SK-N-SH (cell line): ENCODE data around the gene APBA2. TPM values are rescaled to one million over a fixed set of nuclear protein-coding genes. Genes with fewer than 3 reads are reported as not detected.

Experiments
- CTCF ChIA-PET: fragments of 300-600, 350-600 bp; formaldehyde crosslinking; extraction: SDS; loops from one replicate; lab custom pipeline; 2021; lab: Yijun Ruan, JAX
- POLR2A ChIA-PET: fragments of 350-600 bp; sonication (Branson Sonifier 250); formaldehyde crosslinking; extraction: SDS; loops from one replicate; lab custom pipeline; 2020; ENCODE audit warnings: antibody characterized with exemption, inconsistent platforms; lab: Yijun Ruan, JAX
- DNase-seq: peaks from one replicate; pipeline ENCODE4 v3.0.0; 2012
- H2AFZ ChIP-seq: fragments of 200-600 bp; sonication (generic); 2 replicates; pipeline ENCODE4 v1.8.1; 2016; ENCODE audit warnings: antibody characterized with exemption, mild to moderate bottlenecking, low read depth
- H3F3A ChIP-seq: fragments of 200-600 bp; sonication (generic); replicated peaks from 2 replicates; pipeline ENCODE3; 2016; ENCODE audit warnings: antibody characterized with exemption, mild to moderate bottlenecking; ENCODE audit not compliant: insufficient read depth
- H3K27ac ChIP-seq, 2 experiments: fragments of 200-500 bp in 1 of 2; fragments of 200-600 bp in 1 of 2; sonication (Bioruptor generic) in 1 of 2; sonication (generic), shearing (Covaris generic) in 1 of 2; 2 replicates each; pipeline versions ENCODE4 v1.5.1 to v1.6.1; 2014 to 2016; ENCODE audit warnings: low read depth in 2 of 2, inconsistent platforms in 1 of 2, low read length in 1 of 2, mild to moderate bottlenecking in 1 of 2, mixed read lengths in 1 of 2
- H3K27me3 ChIP-seq: fragments of 200-600 bp; sonication (generic), shearing (Covaris generic); 2 replicates; pipeline ENCODE4 v1.6.1; 2016; ENCODE audit warnings: mixed run types; ENCODE audit not compliant: insufficient read depth
- H3K36me3 ChIP-seq, 2 experiments: fragments of 200-500 bp in 1 of 2; fragments of 200-600 bp in 1 of 2; sonication (Bioruptor generic) in 1 of 2; sonication (generic) in 1 of 2; replicated peaks in 1 of 2; 2 replicates each; pipeline versions ENCODE3 to v1.5.1; 2014 to 2016; ENCODE audit warnings: low read length in 1 of 2, mild to moderate bottlenecking in 1 of 2; ENCODE audit not compliant: insufficient read depth in 2 of 2, control insufficient read depth in 1 of 2
- H3K4me1 ChIP-seq, 2 experiments: fragments of 200-500 bp in 1 of 2; fragments of 200-600 bp in 1 of 2; sonication (Bioruptor generic) in 1 of 2; sonication (generic), shearing (Covaris generic) in 1 of 2; 2 replicates each; pipeline versions ENCODE4 v1.5.1 to v1.6.1; 2014 to 2016; ENCODE audit warnings: low read depth in 1 of 2, low read length in 1 of 2, mixed run types in 1 of 2; ENCODE audit not compliant: insufficient read depth in 2 of 2, control insufficient read depth in 1 of 2
- H3K4me2 ChIP-seq: fragments of 200-600 bp; sonication (generic), shearing (Covaris generic); 2 replicates; pipeline ENCODE4 v1.6.1; 2017; ENCODE audit warnings: mixed run types
- H3K4me3 ChIP-seq, 2 experiments: fragments of 200-500 bp in 1 of 2; fragments of 200-600 bp in 1 of 2; sonication (Bioruptor generic) in 1 of 2; sonication (generic), shearing (Covaris generic) in 1 of 2; 2 replicates each; pipeline versions ENCODE4 v1.5.1 to v1.8.1; 2014 to 2016; ENCODE audit warnings: low read depth in 2 of 2, inconsistent platforms in 1 of 2, low read length in 1 of 2, mild to moderate bottlenecking in 1 of 2, mixed read lengths in 1 of 2, moderate library complexity in 1 of 2
- H3K79me2 ChIP-seq: fragments of 200-600 bp; sonication (generic); 2 replicates; pipeline ENCODE4 v1.8.1; 2017; ENCODE audit warnings: mild to moderate bottlenecking; ENCODE audit not compliant: insufficient read depth
- H3K9ac ChIP-seq: fragments of 200-600 bp; sonication (generic); 2 replicates; pipeline ENCODE4 v1.6.1; 2017; ENCODE audit warnings: mixed run types
- H3K9me2 ChIP-seq: fragments of 200-600 bp; sonication (generic); 2 replicates; pipeline ENCODE4 v1.6.1; 2017; ENCODE audit warnings: mixed run types
- H3K9me3 ChIP-seq: fragments of 200-600 bp; sonication (generic); 2 replicates; pipeline ENCODE4 v1.6.1; 2017; ENCODE audit warnings: mixed run types, mild to moderate bottlenecking, moderate library complexity
- H4K20me1 ChIP-seq: fragments of 200-600 bp; sonication (generic); 2 replicates; pipeline ENCODE4 v1.6.1; 2017; ENCODE audit warnings: mild to moderate bottlenecking, mixed run types; ENCODE audit not compliant: insufficient read depth
- CHD2 ChIP-seq: fragments of 150-350 bp; IDR thresholded peaks from 2 replicates; pipeline ENCODE4 v1.6.1; 2018; ENCODE audit warnings: low read length; ENCODE audit not compliant: partially characterized antibody
- CTCF ChIP-seq: fragments of 200-600 bp; sonication (generic); IDR thresholded peaks from 2 replicates; pipeline ENCODE4 v1.6.1; 2017; ENCODE audit warnings: antibody characterized with exemption, mild to moderate bottlenecking, moderate library complexity
- EP300 ChIP-seq, 2 experiments: IDR thresholded peaks; 2 replicates each; pipeline versions ENCODE4 v1.4.0 to v1.6.1; 2012; ENCODE audit warnings: borderline replicate concordance in 1 of 2, low read depth in 1 of 2, low read length in 1 of 2
- EZH2phosphoT487 ChIP-seq: fragments of 200-600 bp; sonication (generic); IDR thresholded peaks from 2 replicates; pipeline ENCODE4 v1.6.1; 2017; ENCODE audit warnings: low read depth, mixed run types, mild to moderate bottlenecking, antibody characterized with exemption, moderate library complexity, borderline replicate concordance
- FOXJ3 ChIP-seq: sonication (generic); formaldehyde crosslinking; IDR thresholded peaks from 2 replicates; pipeline ENCODE4 v1.5.1; 2020; ENCODE audit warnings: mild to moderate bottlenecking, missing genetic modification reagents
- GABPA ChIP-seq: IDR thresholded peaks from 2 replicates; pipeline ENCODE4 v1.4.0; 2012; ENCODE audit warnings: low read depth, mild to moderate bottlenecking
- MEF2A ChIP-seq: IDR thresholded peaks from 2 replicates; pipeline ENCODE4 v1.4.0; 2012; ENCODE audit warnings: low read depth, borderline replicate concordance
- POLR2AphosphoS5 ChIP-seq: IDR thresholded peaks from 2 replicates; pipeline ENCODE4 v1.6.1; 2012; ENCODE audit warnings: low read depth, low read length
- REST ChIP-seq: IDR thresholded peaks from 2 replicates; pipeline ENCODE4 v1.6.1; 2012; ENCODE audit warnings: mild to moderate bottlenecking, low read depth, low read length, moderate library complexity
- RFX5 ChIP-seq: IDR thresholded peaks from 2 replicates; pipeline ENCODE4 v1.6.1; 2012; ENCODE audit warnings: mild to moderate bottlenecking, improper control_type of control experiment, low read length
- SIN3A ChIP-seq: IDR thresholded peaks from 2 replicates; pipeline ENCODE4 v1.6.1; 2012; ENCODE audit warnings: low read depth, mild to moderate bottlenecking, low read length, moderate library complexity, borderline replicate concordance
- TAF1 ChIP-seq: IDR thresholded peaks from 2 replicates; pipeline ENCODE4 v1.6.1; 2012; ENCODE audit warnings: low read depth, mild to moderate bottlenecking, low read length, moderate library complexity, borderline replicate concordance
- USF1 ChIP-seq: IDR thresholded peaks from 2 replicates; pipeline ENCODE4 v1.4.0; 2012; ENCODE audit warnings: low read depth, borderline replicate concordance
- WGBS: methylation state at CpG from one replicate; pipeline ENCODE4 v1.1.6; 2017; ENCODE audit warnings: low lambda C conversion rate; 5-methylcytosine and 5-hydroxymethylcytosine counted together
- polyA plus RNA-seq, 3 experiments: library from polyadenylated mRNA; depleted of rRNA; stranded (reverse); fragments of >200 nt; gene quantifications; 2 replicates each; pipeline ENCODE4 v1.2.3, GENCODE V29; 2012
- TF ChIP-seq, protein P1 (sequence below): fragments of 150-350 bp; IDR thresholded peaks from 2 replicates; pipeline ENCODE4 v1.6.1; 2017; ENCODE audit warnings: antibody characterized with exemption, low read length, low read depth, borderline replicate concordance
- TF ChIP-seq, protein P2 (sequence below): IDR thresholded peaks from 2 replicates; pipeline ENCODE4 v1.4.0; 2012; ENCODE audit warnings: low read depth, borderline replicate concordance

Gene APBA2
- polyA plus RNA-seq, 1 of the 3 experiments (the other 2 are of a cell fraction) = 12.7 TPM

DNA sequence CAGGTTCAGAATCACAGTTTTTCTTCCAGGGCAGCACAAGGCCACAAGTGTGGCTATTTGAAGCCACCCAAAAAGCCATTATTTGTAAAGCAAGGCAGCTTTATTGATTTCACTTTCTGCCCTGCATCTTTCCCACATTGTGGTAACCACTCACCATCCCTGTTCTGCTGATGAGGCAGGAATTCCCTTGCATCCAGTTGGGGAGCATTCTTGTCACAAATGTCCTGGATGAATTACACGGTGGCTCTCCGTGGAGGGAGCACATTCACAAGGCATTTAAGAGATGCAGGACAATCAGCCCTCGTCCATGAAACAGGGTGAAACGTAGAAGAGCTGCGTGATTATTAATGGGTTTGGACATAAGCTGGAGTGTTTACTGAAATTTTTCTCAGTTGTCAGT, 111.2 kb downstream of the APBA2 start:
- no peaks in the 10 kb centered on the region for H3F3A ChIP-seq
- H3K4me1 ChIP-seq = peaks cover 0 to 8% of the 10 kb centered on the region in 2 experiments; a peak in 1 of 4 replicates
- H3K9me3 ChIP-seq = no peaks in the 10 kb centered on the region
- no peaks in the 10 kb centered on the region for H3K79me2 ChIP-seq
- H2AFZ ChIP-seq = no peak overlapping the region
- no peaks in the 10 kb centered on the region for H3K36me3 ChIP-seq
- H3K27me3 ChIP-seq = no peaks in the 10 kb centered on the region
- no peak overlapping the region for H3K9ac ChIP-seq
- ChIA-PET CTCF (interaction anchor here (0.6 to 1.0 kb wide), 2 partner anchors 33 to 34 kb away, joined by 3 read pairs; no protein-coding TSS in a partner anchor), POLR2A (no interaction called here)
- TF ChIP-seq POLR2AphosphoS5 (no peak), CHD2 (no peak), USF1 (no peak), SIN3A (no peak), TAF1 (no peak), FOXJ3 (CRISPR knock-in tag) (no peak), EP300 (IDR thresholded peaks at IDR 0.05; ENCODE audit: borderline replicate concordance in 1 of 2, low read depth in 1 of 2, low read length in 1 of 2) (no peak), RFX5 (no peak), REST (no peak), CTCF (no peak), EZH2phosphoT487 (no peak), GABPA (no peak), MEF2A (no peak)
- TF ChIP-seq, protein P1, sequence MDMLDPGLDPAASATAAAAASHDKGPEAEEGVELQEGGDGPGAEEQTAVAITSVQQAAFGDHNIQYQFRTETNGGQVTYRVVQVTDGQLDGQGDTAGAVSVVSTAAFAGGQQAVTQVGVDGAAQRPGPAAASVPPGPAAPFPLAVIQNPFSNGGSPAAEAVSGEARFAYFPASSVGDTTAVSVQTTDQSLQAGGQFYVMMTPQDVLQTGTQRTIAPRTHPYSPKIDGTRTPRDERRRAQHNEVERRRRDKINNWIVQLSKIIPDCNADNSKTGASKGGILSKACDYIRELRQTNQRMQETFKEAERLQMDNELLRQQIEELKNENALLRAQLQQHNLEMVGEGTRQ = no peak
- TF ChIP-seq, protein P2, sequence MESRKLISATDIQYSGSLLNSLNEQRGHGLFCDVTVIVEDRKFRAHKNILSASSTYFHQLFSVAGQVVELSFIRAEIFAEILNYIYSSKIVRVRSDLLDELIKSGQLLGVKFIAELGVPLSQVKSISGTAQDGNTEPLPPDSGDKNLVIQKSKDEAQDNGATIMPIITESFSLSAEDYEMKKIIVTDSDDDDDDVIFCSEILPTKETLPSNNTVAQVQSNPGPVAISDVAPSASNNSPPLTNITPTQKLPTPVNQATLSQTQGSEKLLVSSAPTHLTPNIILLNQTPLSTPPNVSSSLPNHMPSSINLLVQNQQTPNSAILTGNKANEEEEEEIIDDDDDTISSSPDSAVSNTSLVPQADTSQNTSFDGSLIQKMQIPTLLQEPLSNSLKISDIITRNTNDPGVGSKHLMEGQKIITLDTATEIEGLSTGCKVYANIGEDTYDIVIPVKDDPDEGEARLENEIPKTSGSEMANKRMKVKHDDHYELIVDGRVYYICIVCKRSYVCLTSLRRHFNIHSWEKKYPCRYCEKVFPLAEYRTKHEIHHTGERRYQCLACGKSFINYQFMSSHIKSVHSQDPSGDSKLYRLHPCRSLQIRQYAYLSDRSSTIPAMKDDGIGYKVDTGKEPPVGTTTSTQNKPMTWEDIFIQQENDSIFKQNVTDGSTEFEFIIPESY = no peak
- WGBS = 88% methylated on average over 5 of the region's 5 CpGs
- no peaks in the 10 kb centered on the region for H3K9me2 ChIP-seq
- DNase-seq = no peak
- H3K27ac ChIP-seq = no peak overlapping the region
- no peaks in the 10 kb centered on the region for H4K20me1 ChIP-seq
- H3K4me3 ChIP-seq = no peak overlapping the region
- H3K4me2 ChIP-seq = no peak overlapping the region
